GM21529 (cell line): ENCODE measurements around the gene RANBP1.

Experiments used
- ATAC-seq: cut with Tn5 transposase; IDR thresholded peaks from one replicate; pipeline ENCODE4 v1.9.1; 2021; ENCODE audit not compliant: unreplicated experiment

RANBP1 gene

GRCh38 chr22:20167643-20168322 is 51.9 kb downstream of the RANBP1 start:
- no peak for ATAC-seq

- ATAC-seq, result no peak
Measured at GRCh38 chr22:20169253-20169822, 53.4 kb downstream of the RANBP1 start.

GRCh38 chr22:20170170-20170569 is 54.3 kb downstream of the RANBP1 start:
- no peak for ATAC-seq

- ATAC-seq, result no peak
Measured at GRCh38 chr22:20171288-20172140, 55.6 kb downstream of the RANBP1 start.

GRCh38 chr22:20172141-20172613 is 56.3 kb downstream of the RANBP1 start:
- no peak for ATAC-seq

GRCh38 chr22:20173246-20173645 is 57.3 kb downstream of the RANBP1 start:
- ATAC-seq, result no peak

GRCh38 chr22:20173772-20174171 is 57.9 kb downstream of the RANBP1 start:
- ATAC-seq, result no peak

- ATAC-seq, result no peak
Measured at GRCh38 chr22:20174785-20175596, 59.1 kb downstream of the RANBP1 start.

- no peak for ATAC-seq
Measured at GRCh38 chr22:20175597-20175900, 59.6 kb downstream of the RANBP1 start.

- no peak for ATAC-seq
Measured at GRCh38 chr22:20176421-20177085, 60.6 kb downstream of the RANBP1 start.
